ENCODE measurements around the gene RASGRF2. TPM values are rescaled to one million over a fixed set of nuclear protein-coding genes. Genes with fewer than 3 reads are reported as not detected.

RASGRF2 gene
- polyA plus RNA-seq, 2 donors, result 0.40 to 0.69 TPM

GRCh38 chr5:80976985-80977384 lies 16.8 kb downstream of the RASGRF2 start:
- H3K27ac ChIP-seq (ENCODE audit: low read depth in 2 of 2, low read length in 1 of 2), result no peak overlapping the region
- H3K4me3 ChIP-seq (ENCODE audit: low read depth in 1 of 2, low read length in 2 of 2), result no peak overlapping the region
- 76 to 80% methylated on average over 4 of the region's 4 CpGs for WGBS, 2 donors
- H3K9me3 ChIP-seq (ENCODE audit: control insufficient read depth in 2 of 2, insufficient read depth in 1 of 2, low read depth in 1 of 2, low read length in 1 of 2), result no peaks in the 10 kb centered on the region
- H3K27me3 ChIP-seq (ENCODE audit: control insufficient read depth in 1 of 2, insufficient read depth in 2 of 2, low read length in 2 of 2), result no peaks in the 10 kb centered on the region
- no peaks in the 10 kb centered on the region for H3K4me1 ChIP-seq (ENCODE audit: control insufficient read depth in 2 of 2, insufficient read depth in 2 of 2, low read length in 1 of 2)
- H3K36me3 ChIP-seq (ENCODE audit: control insufficient read depth in 2 of 2, insufficient read depth in 2 of 2, low read length in 1 of 2), result no peaks in the 10 kb centered on the region

- H3K27ac ChIP-seq (ENCODE audit: low read depth in 2 of 2, low read length in 1 of 2), result no peak overlapping the region
- no peaks in the 10 kb centered on the region for H3K27me3 ChIP-seq (ENCODE audit: control insufficient read depth in 1 of 2, insufficient read depth in 2 of 2, low read length in 2 of 2)
- 87 to 97% methylated on average over 1 of the region's 1 CpG for WGBS, 2 donors
- H3K9me3 ChIP-seq (ENCODE audit: control insufficient read depth in 2 of 2, insufficient read depth in 1 of 2, low read depth in 1 of 2, low read length in 1 of 2), result no peaks in the 10 kb centered on the region
- no peaks in the 10 kb centered on the region for H3K4me1 ChIP-seq (ENCODE audit: control insufficient read depth in 2 of 2, insufficient read depth in 2 of 2, low read length in 1 of 2)
- no peak overlapping the region for H3K4me3 ChIP-seq (ENCODE audit: low read depth in 1 of 2, low read length in 2 of 2)
- H3K36me3 ChIP-seq (ENCODE audit: control insufficient read depth in 2 of 2, insufficient read depth in 2 of 2, low read length in 1 of 2), result no peaks in the 10 kb centered on the region
Observed at GRCh38 chr5:80977764-80978163, 17.6 kb downstream of the RASGRF2 start.

- Histone ChIP-seq H3K4me3 (ENCODE audit: low read depth in 1 of 2, low read length in 2 of 2) (no peak overlapping the region), H3K27me3 (ENCODE audit: control insufficient read depth in 1 of 2, insufficient read depth in 2 of 2, low read length in 2 of 2) (no peaks in the 10 kb centered on the region), H3K36me3 (ENCODE audit: control insufficient read depth in 2 of 2, insufficient read depth in 2 of 2, low read length in 1 of 2) (no peaks in the 10 kb centered on the region), H3K4me1 (ENCODE audit: control insufficient read depth in 2 of 2, insufficient read depth in 2 of 2, low read length in 1 of 2) (no peaks in the 10 kb centered on the region), H3K9me3 (ENCODE audit: control insufficient read depth in 2 of 2, insufficient read depth in 1 of 2, low read depth in 1 of 2, low read length in 1 of 2) (no peaks in the 10 kb centered on the region), H3K27ac (ENCODE audit: low read depth in 2 of 2, low read length in 1 of 2) (no peak overlapping the region)
- WGBS, 2 donors, result 68 to 71% methylated on average over 1 of the region's 1 CpG
Observed at GRCh38 chr5:80978772-80979317, 18.7 kb downstream of the RASGRF2 start.

GRCh38 chr5:80982093-80982492 lies 21.9 kb downstream of the RASGRF2 start:
- no peak overlapping the region for H3K27ac ChIP-seq (ENCODE audit: low read depth in 2 of 2, low read length in 1 of 2)
- WGBS, 2 donors, result 47 to 66% methylated on average over 4 of the region's 4 CpGs
- H3K4me1 ChIP-seq (ENCODE audit: control insufficient read depth in 2 of 2, insufficient read depth in 2 of 2, low read length in 1 of 2), result no peaks in the 10 kb centered on the region
- H3K36me3 ChIP-seq (ENCODE audit: control insufficient read depth in 2 of 2, insufficient read depth in 2 of 2, low read length in 1 of 2), result no peaks in the 10 kb centered on the region
- H3K9me3 ChIP-seq (ENCODE audit: control insufficient read depth in 2 of 2, insufficient read depth in 1 of 2, low read depth in 1 of 2, low read length in 1 of 2), result no peaks in the 10 kb centered on the region
- no peak overlapping the region for H3K4me3 ChIP-seq (ENCODE audit: low read depth in 1 of 2, low read length in 2 of 2)
- H3K27me3 ChIP-seq (ENCODE audit: control insufficient read depth in 1 of 2, insufficient read depth in 2 of 2, low read length in 2 of 2), result no peaks in the 10 kb centered on the region

GRCh38 chr5:80985600-80986228 lies 25.6 kb downstream of the RASGRF2 start:
- no peaks in the 10 kb centered on the region for H3K9me3 ChIP-seq (ENCODE audit: control insufficient read depth in 2 of 2, insufficient read depth in 1 of 2, low read depth in 1 of 2, low read length in 1 of 2)
- H3K4me1 ChIP-seq (ENCODE audit: control insufficient read depth in 2 of 2, insufficient read depth in 2 of 2, low read length in 1 of 2), result no peaks in the 10 kb centered on the region
- no peaks in the 10 kb centered on the region for H3K36me3 ChIP-seq (ENCODE audit: control insufficient read depth in 2 of 2, insufficient read depth in 2 of 2, low read length in 1 of 2)
- H3K27me3 ChIP-seq (ENCODE audit: control insufficient read depth in 1 of 2, insufficient read depth in 2 of 2, low read length in 2 of 2), result no peaks in the 10 kb centered on the region
- H3K27ac ChIP-seq (ENCODE audit: low read depth in 2 of 2, low read length in 1 of 2), result no peak overlapping the region
- no peak overlapping the region for H3K4me3 ChIP-seq (ENCODE audit: low read depth in 1 of 2, low read length in 2 of 2)
- WGBS, 2 donors, result 51% methylated on average over 2 of the region's 2 CpGs

GRCh38 chr5:80986382-80986781 lies 26.2 kb downstream of the RASGRF2 start:
- Histone ChIP-seq H3K27me3 (ENCODE audit: control insufficient read depth in 1 of 2, insufficient read depth in 2 of 2, low read length in 2 of 2) (no peaks in the 10 kb centered on the region), H3K27ac (ENCODE audit: low read depth in 2 of 2, low read length in 1 of 2) (no peak overlapping the region), H3K4me1 (ENCODE audit: control insufficient read depth in 2 of 2, insufficient read depth in 2 of 2, low read length in 1 of 2) (no peaks in the 10 kb centered on the region), H3K36me3 (ENCODE audit: control insufficient read depth in 2 of 2, insufficient read depth in 2 of 2, low read length in 1 of 2) (no peaks in the 10 kb centered on the region), H3K9me3 (ENCODE audit: control insufficient read depth in 2 of 2, insufficient read depth in 1 of 2, low read depth in 1 of 2, low read length in 1 of 2) (no peaks in the 10 kb centered on the region), H3K4me3 (ENCODE audit: low read depth in 1 of 2, low read length in 2 of 2) (no peak overlapping the region)
- 60 to 84% methylated on average over 3 of the region's 3 CpGs for WGBS, 2 donors

- H3K4me3 ChIP-seq (ENCODE audit: low read depth in 1 of 2, low read length in 2 of 2), result no peak overlapping the region
- no peaks in the 10 kb centered on the region for H3K9me3 ChIP-seq (ENCODE audit: control insufficient read depth in 2 of 2, insufficient read depth in 1 of 2, low read depth in 1 of 2, low read length in 1 of 2)
- no peaks in the 10 kb centered on the region for H3K27me3 ChIP-seq (ENCODE audit: control insufficient read depth in 1 of 2, insufficient read depth in 2 of 2, low read length in 2 of 2)
- H3K36me3 ChIP-seq (ENCODE audit: control insufficient read depth in 2 of 2, insufficient read depth in 2 of 2, low read length in 1 of 2), result no peaks in the 10 kb centered on the region
- WGBS, 2 donors, result 69 to 73% methylated on average over 7 of the region's 7 CpGs
- H3K27ac ChIP-seq (ENCODE audit: low read depth in 2 of 2, low read length in 1 of 2), result no peak overlapping the region
- H3K4me1 ChIP-seq (ENCODE audit: control insufficient read depth in 2 of 2, insufficient read depth in 2 of 2, low read length in 1 of 2), result no peaks in the 10 kb centered on the region
Observed at GRCh38 chr5:80987078-80987766, 27.1 kb downstream of the RASGRF2 start.

- 68 to 76% methylated on average over 2 of the region's 2 CpGs for WGBS, 2 donors
- Histone ChIP-seq H3K9me3 (ENCODE audit: control insufficient read depth in 2 of 2, insufficient read depth in 1 of 2, low read depth in 1 of 2, low read length in 1 of 2) (no peaks in the 10 kb centered on the region), H3K4me3 (ENCODE audit: low read depth in 1 of 2, low read length in 2 of 2) (no peak overlapping the region)
Observed at GRCh38 chr5:80988419-80988935, 28.3 kb downstream of the RASGRF2 start.

GRCh38 chr5:80989883-80990282 lies 29.7 kb downstream of the RASGRF2 start:
- H3K4me3 ChIP-seq (ENCODE audit: low read depth in 1 of 2, low read length in 2 of 2), result no peak overlapping the region
- H3K27ac ChIP-seq (ENCODE audit: low read depth in 2 of 2, low read length in 1 of 2), result no peak overlapping the region
- no peaks in the 10 kb centered on the region for H3K36me3 ChIP-seq (ENCODE audit: control insufficient read depth in 2 of 2, insufficient read depth in 2 of 2, low read length in 1 of 2)
- WGBS, 2 donors, result 85 to 92% methylated on average over 3 of the region's 3 CpGs
- H3K4me1 ChIP-seq (ENCODE audit: control insufficient read depth in 2 of 2, insufficient read depth in 2 of 2, low read length in 1 of 2), result no peaks in the 10 kb centered on the region
- no peaks in the 10 kb centered on the region for H3K27me3 ChIP-seq (ENCODE audit: control insufficient read depth in 1 of 2, insufficient read depth in 2 of 2, low read length in 2 of 2)
- H3K9me3 ChIP-seq (ENCODE audit: control insufficient read depth in 2 of 2, insufficient read depth in 1 of 2, low read depth in 1 of 2, low read length in 1 of 2), result no peaks in the 10 kb centered on the region

More at GRCh38 chr5:80988419-80988935, 28.3 kb downstream of the RASGRF2 start:
- Histone ChIP-seq H3K27me3 (ENCODE audit: control insufficient read depth in 1 of 2, insufficient read depth in 2 of 2, low read length in 2 of 2) (no peaks in the 10 kb centered on the region), H3K27ac (ENCODE audit: low read depth in 2 of 2, low read length in 1 of 2) (no peak overlapping the region), H3K4me1 (ENCODE audit: control insufficient read depth in 2 of 2, insufficient read depth in 2 of 2, low read length in 1 of 2) (no peaks in the 10 kb centered on the region), H3K36me3 (ENCODE audit: control insufficient read depth in 2 of 2, insufficient read depth in 2 of 2, low read length in 1 of 2) (no peaks in the 10 kb centered on the region)
